Retinal pigment epithelial cell (primary cell): Measurements from ENCODE around the gene ARHGEF40.

Source experiments
- DNase-seq: peaks from one replicate; pipeline ENCODE4 v3.0.0-alpha.2; 2010; ENCODE audit warnings: low read depth
- H3K4me3 ChIP-seq: 2 replicates; pipeline ENCODE4 v1.5.1; 2011; ENCODE audit warnings: mild to moderate bottlenecking, low read length, control low read depth, moderate library complexity
- CTCF ChIP-seq: conservative IDR thresholded peaks from 2 replicates; pipeline ENCODE4 v1.5.1; 2011; ENCODE audit warnings: low read depth, low read length, control low read depth, inconsistent platforms

ARHGEF40 gene

GRCh38 chr14:21033133-21033698, 36.9 kb upstream of the ARHGEF40 start:
- H3K4me3 ChIP-seq, result no peak overlapping the region
- no peak for DNase-seq
- TF ChIP-seq CTCF, result no peak

GRCh38 chr14:21034707-21035106, 35.4 kb upstream of the ARHGEF40 start, which contains the start of gene RNASE13:
TSS of gene RNASE13 (minus strand) at chr14:21034807. CDS start at chr14:21034288, 519 bp downstream.
- no peak within 1 kb of the TSS for H3K4me3 ChIP-seq
- no peak for TF ChIP-seq CTCF
- DNase-seq, result no peak

- no peak for DNase-seq
- no peak overlapping the region for H3K4me3 ChIP-seq
- TF ChIP-seq CTCF, result no peak
Measured at GRCh38 chr14:21036751-21037150, 33.4 kb upstream of the ARHGEF40 start.

GRCh38 chr14:21037156-21037555, 32.9 kb upstream of the ARHGEF40 start:
- no peak overlapping the region for H3K4me3 ChIP-seq
- no peak for TF ChIP-seq CTCF
- peak; percentile 25 for DNase-seq

- TF ChIP-seq CTCF, result no peak
- DNase-seq, result no peak
- H3K4me3 ChIP-seq, result no peak overlapping the region
Measured at GRCh38 chr14:21038441-21039422, 31.4 kb upstream of the ARHGEF40 start.

GRCh38 chr14:21039585-21040369, 30.3 kb upstream of the ARHGEF40 start:
- no peak overlapping the region for H3K4me3 ChIP-seq
- no peak for DNase-seq
- peak; percentile 69 for TF ChIP-seq CTCF
